GM12878 (cell line): Measurements from ENCODE around the gene FAM187B. TPM values are rescaled to one million over a fixed set of nuclear protein-coding genes. Genes with fewer than 3 reads are reported as not detected.

ENCODE experiments used
- ATAC-seq: fragments of 200-7000 bp; cut with Tn5 transposase; 3 replicates; pipeline ENCODE4 v1.9.1; 2020; ENCODE audit warnings: mild to moderate bottlenecking, moderate library complexity
- BruUV-seq: library from RNA; stranded (reverse); fragments of 400-500 nt; replicated peaks from 2 replicates; lab custom pipeline; 2021; lab: Mats Ljungman, UMichigan
- CTCF ChIA-PET: fragments of 300-600 bp; sonication (Branson Sonifier 250); formaldehyde crosslinking; extraction: SDS; loops from one replicate; lab custom pipeline; 2021; ENCODE audit warnings: inconsistent platforms; lab: Yijun Ruan, JAX
- POLR2A ChIA-PET: fragments of 350-600 bp; formaldehyde crosslinking; extraction: SDS; loops from one replicate; lab custom pipeline; 2021; ENCODE audit warnings: inconsistent platforms; lab: Charles Lee
- RAD21 ChIA-PET: fragments of 300-600 bp; sonication (Branson Sonifier 250); formaldehyde crosslinking; loops from one replicate; lab custom pipeline; 2023; ENCODE audit warnings: antibody characterized with exemption; ENCODE audit not compliant: unreplicated experiment; lab: Charles Lee
- SMC1A ChIA-PET: fragments of 300-600 bp; sonication (Branson Sonifier 250); formaldehyde crosslinking; loops from one replicate; lab custom pipeline; 2023; ENCODE audit not compliant: unreplicated experiment, uncharacterized antibody; lab: Charles Lee
- DNase-seq: peaks from one replicate; pipeline ENCODE4 v3.0.0-alpha.2; 2011; ENCODE audit warnings: low read depth, low spot score
- FAIRE-seq: peaks from 3 replicates; lab custom pipeline; 2011; peaks lifted over from hg19 to GRCh38; lab: Jason Lieb, UNC
- H2AFZ ChIP-seq: 2 replicates; pipeline ENCODE4 v1.6.0; 2011; ENCODE audit warnings: low read depth, low read length, control low read depth; ENCODE audit not compliant: control insufficient read depth
- H3K27ac ChIP-seq: 2 replicates; pipeline ENCODE4 v1.5.1; 2011; ENCODE audit warnings: control low read depth; ENCODE audit not compliant: control insufficient read depth, insufficient read depth
- H3K27me3 ChIP-seq, 2 experiments: replicated peaks in 1 of 2; 2 replicates each; pipeline versions ENCODE4 v1.6.0 to v1.6.1; 2011; ENCODE audit warnings: low read length in 1 of 2; ENCODE audit not compliant: control insufficient read depth in 2 of 2, insufficient read depth in 2 of 2
- H3K36me3 ChIP-seq, 2 experiments: 2 replicates each; pipeline ENCODE4 v1.5.1; 2011; ENCODE audit warnings: low read length in 1 of 2; ENCODE audit not compliant: control insufficient read depth in 2 of 2, insufficient read depth in 2 of 2
- H3K4me1 ChIP-seq: 2 replicates; pipeline ENCODE4 v1.6.1; 2011; ENCODE audit warnings: mild to moderate bottlenecking, low read length, moderate library complexity, mixed read lengths; ENCODE audit not compliant: control insufficient read depth, insufficient read depth
- H3K4me2 ChIP-seq: 2 replicates; pipeline ENCODE4 v1.6.0; 2011; ENCODE audit warnings: control low read depth; ENCODE audit not compliant: control insufficient read depth, insufficient read depth
- H3K4me3 ChIP-seq: fragments of 200-600 bp; sonication (generic); 2 replicates; pipeline ENCODE4 v1.5.1; 2016
- H3K79me2 ChIP-seq: 2 replicates; pipeline ENCODE4 v1.6.0; 2011; ENCODE audit warnings: low read length; ENCODE audit not compliant: control insufficient read depth, insufficient read depth
- H3K9ac ChIP-seq: 2 replicates; pipeline ENCODE4 v1.8.0; 2011; ENCODE audit warnings: low read length, control low read depth, mixed read lengths; ENCODE audit not compliant: control insufficient read depth, insufficient read depth
- H3K9me3 ChIP-seq: replicated peaks from 3 replicates; pipeline ENCODE4 v1.5.1; 2011; ENCODE audit warnings: mild to moderate bottlenecking, low read length; ENCODE audit not compliant: control insufficient read depth, insufficient read depth
- H4K20me1 ChIP-seq: 2 replicates; pipeline ENCODE4 v1.6.0; 2011; ENCODE audit not compliant: control insufficient read depth, insufficient read depth
- IKZF2 ChIP-seq, 2 experiments: fragments of 450-650 bp; IDR thresholded peaks; 2 replicates each; pipeline ENCODE4 v1.6.1; 2017; ENCODE audit warnings: mild to moderate bottlenecking in 2 of 2, moderate library complexity in 2 of 2
- KDM1A ChIP-seq: fragments of 200-600 bp; sonication (generic); IDR thresholded peaks from 2 replicates; pipeline ENCODE4 v1.6.1; 2016; ENCODE audit warnings: borderline replicate concordance
- MAX ChIP-seq: IDR thresholded peaks from 2 replicates; pipeline ENCODE4 v1.6.1; 2012; ENCODE audit warnings: low read depth, low read length, improper control_type of control experiment
- NFYA ChIP-seq: IDR thresholded peaks from 2 replicates; pipeline ENCODE4 v1.6.1; 2011; ENCODE audit warnings: low read depth, mild to moderate bottlenecking, low read length, improper control_type of control experiment, borderline replicate concordance
- POLR2AphosphoS5 ChIP-seq: IDR thresholded peaks from 2 replicates; pipeline ENCODE4 v1.6.1; 2011; ENCODE audit warnings: mild to moderate bottlenecking, low read length, inconsistent platforms
- RAD21 ChIP-seq: IDR thresholded peaks from 2 replicates; pipeline ENCODE4 v1.6.1; 2011; ENCODE audit warnings: mild to moderate bottlenecking, low read depth, low read length, moderate library complexity; ENCODE audit not compliant: insufficient read depth
- RELB ChIP-seq: fragments of 450-650 bp; IDR thresholded peaks from 2 replicates; pipeline ENCODE4 v1.6.1; 2017; ENCODE audit warnings: low read depth, mild to moderate bottlenecking, moderate library complexity
- SMAD1 ChIP-seq: fragments of 450-650 bp; IDR thresholded peaks from 2 replicates; pipeline ENCODE4 v1.6.1; 2018; ENCODE audit warnings: mild to moderate bottlenecking, low read depth; ENCODE audit not compliant: partially characterized antibody
- SMC3 ChIP-seq: IDR thresholded peaks from 2 replicates; pipeline ENCODE4 v1.6.1; 2011; ENCODE audit warnings: low read length, improper control_type of control experiment, borderline replicate concordance
- SRF ChIP-seq, 2 experiments: IDR thresholded peaks; 2 replicates each; pipeline ENCODE4 v1.6.1; 2011; ENCODE audit warnings: low read depth in 2 of 2, low read length in 2 of 2, mild to moderate bottlenecking in 1 of 2, moderate library complexity in 1 of 2
- YY1 ChIP-seq: IDR thresholded peaks from 2 replicates; pipeline ENCODE4 v1.6.1; 2011; ENCODE audit warnings: low read depth, mild to moderate bottlenecking, low read length
- WGBS: methylation state at CpG from one replicate; pipeline ENCODE4 v1.1.6; 2016; ENCODE audit warnings: low lambda C conversion rate; ENCODE audit not compliant: insufficient replicate concordance, insufficient coverage; ENCODE audit errors: missing lambda C conversion rate; 5-methylcytosine and 5-hydroxymethylcytosine counted together
- in situ Hi-C: fragments of 300-500 bp; cut with MboI; formaldehyde crosslinking; loops from 9 replicates; pipeline ENCODE4 v1.14.3; 2018; ENCODE audit warnings: mixed read lengths
- intact Hi-C: fragments of 100-400 bp; cut with micrococcal nuclease; formaldehyde crosslinking; loops from one replicate; pipeline ENCODE4 v1.14.2; 2022; ENCODE audit not compliant: unreplicated experiment
- polyA plus RNA-seq, 11 experiments: library from polyadenylated mRNA; depleted of rRNA in 4 of 11; unstranded in 6 of 11; stranded (reverse) in 5 of 11; fragments of >200 nt; fragmentation: Nextera tagmentation in 4 of 11; fragmentation: Illumina TruSeq in 1 of 11; extraction: Ambion mirVana in 4 of 11; extraction: Trizol in 1 of 11; gene quantifications; 1 replicate in 1 of 11; 2 replicates in 10 of 11; pipeline versions ENCODE4 v1.2.1 to v1.2.3, GENCODE V29; 2011 to 2016; ENCODE audit warnings: inconsistent platforms in 2 of 11, missing spikeins in 2 of 11, low read depth in 1 of 11
- total RNA-seq, 4 experiments: library from RNA; depleted of rRNA in 3 of 4; stranded (reverse); fragments of >200 nt in 3 of 4; fragmentation: Illumina TruSeq in 1 of 4; extraction: Trizol in 1 of 4; gene quantifications; 2 replicates each; pipeline versions ENCODE4 v1.2.1 to v1.2.3, GENCODE V29; 2013 to 2021
- TF ChIP-seq, protein P1 (sequence below): fragments of 450-650 bp; IDR thresholded peaks from 2 replicates; pipeline ENCODE4 v1.6.1; 2018; ENCODE audit warnings: borderline replicate concordance, mild to moderate bottlenecking; ENCODE audit not compliant: partially characterized antibody
- TF ChIP-seq, protein P2 (sequence below), 3 experiments: IDR thresholded peaks in 2 of 3; conservative IDR thresholded peaks in 1 of 3; 2 replicates each; pipeline ENCODE4 v1.5.1; 2011; ENCODE audit warnings: low read depth in 3 of 3, low read length in 3 of 3, mild to moderate bottlenecking in 3 of 3, control low read depth in 2 of 3, moderate library complexity in 2 of 3, inconsistent platforms in 1 of 3, mixed read lengths in 1 of 3; ENCODE audit not compliant: control insufficient read depth in 2 of 3, insufficient read depth in 1 of 3; ENCODE audit errors: extremely low read depth in 1 of 3

FAM187B gene
- total and polyA plus RNA-seq, 10 of the 15 experiments (the other 5 are each of a cell fraction or from before 2014, with no cell fraction given), result 0.05 TPM; not detected in 9

DNA sequence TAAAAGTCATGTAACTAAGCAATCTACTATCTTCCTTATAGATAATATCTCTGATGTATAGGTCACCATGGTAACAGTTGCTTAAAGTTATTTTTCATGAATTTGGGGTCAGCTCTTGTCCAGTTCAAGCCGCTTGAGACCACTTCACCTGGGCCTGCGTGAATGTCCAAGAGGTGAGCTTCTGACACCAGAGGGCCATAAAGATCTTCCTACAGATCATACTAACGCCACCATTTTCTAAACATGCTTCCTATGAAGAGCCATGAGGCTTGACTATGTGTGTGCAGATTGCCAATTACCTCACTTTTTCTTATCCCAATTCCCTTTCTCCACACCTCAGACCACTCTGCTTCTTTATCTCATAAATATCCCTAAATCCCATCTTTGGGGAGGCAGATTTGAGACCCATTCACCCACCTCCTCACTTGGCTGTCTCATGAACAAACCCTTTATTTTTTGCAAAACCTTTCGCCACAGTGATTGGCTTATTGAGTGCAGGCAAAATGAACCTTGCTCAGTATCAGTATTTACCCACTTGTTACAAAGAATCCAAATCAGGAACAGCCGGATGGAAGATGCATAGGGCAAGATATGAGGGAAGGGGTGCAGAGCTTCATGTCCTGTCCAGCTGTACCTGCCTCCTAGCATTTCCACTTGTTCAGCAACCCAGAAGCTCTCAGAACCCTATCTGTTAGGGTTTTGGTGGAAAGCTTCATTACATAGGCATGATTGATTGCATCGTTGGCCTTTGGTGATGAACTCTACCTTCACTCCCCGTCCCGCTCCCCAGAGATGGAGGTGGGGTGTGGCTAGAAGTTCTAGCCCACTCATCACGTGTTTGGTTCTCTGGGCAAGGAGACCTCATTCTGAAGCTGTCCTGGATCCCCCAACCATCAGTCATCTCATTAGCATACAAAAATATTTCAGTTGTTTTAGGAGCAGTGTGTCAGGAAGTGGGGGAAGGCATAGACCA lies 34.2 kb downstream of the FAM187B start:
- Histone ChIP-seq H3K4me2 (no peak overlapping the region), H2AFZ (no peak overlapping the region), H3K9ac (no peak overlapping the region), H4K20me1 (no peaks in the 10 kb centered on the region), H3K4me1 (no peaks in the 10 kb centered on the region), H3K4me3 (no peak overlapping the region), H3K27ac (no peak overlapping the region), H3K9me3 (no peaks in the 10 kb centered on the region; the same call in 2 of the 3 replicates), H3K27me3 (no peaks in the 10 kb centered on the region; a peak in 1 of 4 replicates), H3K36me3 (no peaks in the 10 kb centered on the region), H3K79me2 (no peaks in the 10 kb centered on the region)
- intact Hi-C loops, result no loop called here
- no TSS peak for BruUV-seq
- FAIRE-seq (no peak), ATAC-seq (peak; percentile 38; the same call in 1 of the 3 replicates), DNase-seq (no peak)
- ChIA-PET CTCF (interaction anchor here (1.1 to 2.0 kb wide), 5 partner anchors 10 to 112 kb away, joined by 3 to 4 read pairs (median 3); no protein-coding TSS in a partner anchor), RAD21 (interaction anchor here (0.9 to 1.3 kb wide), 2 partner anchors 41 to 160 kb away, joined by 3 to 4 read pairs; no protein-coding TSS in a partner anchor), SMC1A (interaction anchor here (0.5 to 1.2 kb wide), 2 partner anchors 53 to 557 kb away, joined by 3 read pairs; no protein-coding TSS in a partner anchor), POLR2A (interaction anchor here (0.6 to 1.8 kb wide), 4 partner anchors 9 to 52 kb away, joined by 3 to 6 read pairs (median 4); no protein-coding TSS in a partner anchor)
- in situ Hi-C loops, result no loop called here
- 68% methylated on average over 9 of the region's 9 CpGs for WGBS
- TF ChIP-seq SMAD1 (no peak), RELB (no peak), YY1 (peak; percentile 49; the same call in 1 of the 2 replicates), SMC3 (peak; percentile 27; the same call in 1 of the 2 replicates), MAX (no peak), POLR2AphosphoS5 (no peak), SRF (IDR thresholded peaks at IDR 0.05; ENCODE audit: low read depth in 2 of 2, low read length in 2 of 2) (no peak), IKZF2 (IDR thresholded peaks at IDR 0.05) (no peak), RAD21 (peak; percentile 41), KDM1A (no peak), NFYA (no peak)
- TF ChIP-seq, protein P1, sequence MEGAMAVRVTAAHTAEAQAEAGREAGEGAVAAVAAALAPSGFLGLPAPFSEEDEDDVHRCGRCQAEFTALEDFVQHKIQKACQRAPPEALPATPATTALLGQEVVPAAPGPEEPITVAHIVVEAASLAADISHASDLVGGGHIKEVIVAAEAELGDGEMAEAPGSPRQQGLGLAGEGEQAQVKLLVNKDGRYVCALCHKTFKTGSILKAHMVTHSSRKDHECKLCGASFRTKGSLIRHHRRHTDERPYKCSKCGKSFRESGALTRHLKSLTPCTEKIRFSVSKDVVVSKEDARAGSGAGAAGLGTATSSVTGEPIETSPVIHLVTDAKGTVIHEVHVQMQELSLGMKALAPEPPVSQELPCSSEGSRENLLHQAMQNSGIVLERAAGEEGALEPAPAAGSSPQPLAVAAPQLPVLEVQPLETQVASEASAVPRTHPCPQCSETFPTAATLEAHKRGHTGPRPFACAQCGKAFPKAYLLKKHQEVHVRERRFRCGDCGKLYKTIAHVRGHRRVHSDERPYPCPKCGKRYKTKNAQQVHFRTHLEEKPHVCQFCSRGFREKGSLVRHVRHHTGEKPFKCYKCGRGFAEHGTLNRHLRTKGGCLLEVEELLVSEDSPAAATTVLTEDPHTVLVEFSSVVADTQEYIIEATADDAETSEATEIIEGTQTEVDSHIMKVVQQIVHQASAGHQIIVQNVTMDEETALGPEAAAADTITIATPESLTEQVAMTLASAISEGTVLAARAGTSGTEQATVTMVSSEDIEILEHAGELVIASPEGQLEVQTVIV, result no peak
- TF ChIP-seq, protein P2, sequence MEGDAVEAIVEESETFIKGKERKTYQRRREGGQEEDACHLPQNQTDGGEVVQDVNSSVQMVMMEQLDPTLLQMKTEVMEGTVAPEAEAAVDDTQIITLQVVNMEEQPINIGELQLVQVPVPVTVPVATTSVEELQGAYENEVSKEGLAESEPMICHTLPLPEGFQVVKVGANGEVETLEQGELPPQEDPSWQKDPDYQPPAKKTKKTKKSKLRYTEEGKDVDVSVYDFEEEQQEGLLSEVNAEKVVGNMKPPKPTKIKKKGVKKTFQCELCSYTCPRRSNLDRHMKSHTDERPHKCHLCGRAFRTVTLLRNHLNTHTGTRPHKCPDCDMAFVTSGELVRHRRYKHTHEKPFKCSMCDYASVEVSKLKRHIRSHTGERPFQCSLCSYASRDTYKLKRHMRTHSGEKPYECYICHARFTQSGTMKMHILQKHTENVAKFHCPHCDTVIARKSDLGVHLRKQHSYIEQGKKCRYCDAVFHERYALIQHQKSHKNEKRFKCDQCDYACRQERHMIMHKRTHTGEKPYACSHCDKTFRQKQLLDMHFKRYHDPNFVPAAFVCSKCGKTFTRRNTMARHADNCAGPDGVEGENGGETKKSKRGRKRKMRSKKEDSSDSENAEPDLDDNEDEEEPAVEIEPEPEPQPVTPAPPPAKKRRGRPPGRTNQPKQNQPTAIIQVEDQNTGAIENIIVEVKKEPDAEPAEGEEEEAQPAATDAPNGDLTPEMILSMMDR (IDR thresholded peaks at IDR 0.05 in 2 of 3, conservative IDR thresholded peaks at IDR 0.05 in 1 of 3; ENCODE audit: control insufficient read depth in 2 of 3, extremely low read depth in 1 of 3, insufficient read depth in 1 of 3, low read depth in 3 of 3, low read length in 3 of 3), result 0 out of 6 replicates have a peak, but pooled peaks of 2 of the 3 experiments have one; percentile 9 to 22
